Measurements from ENCODE around the gene GDPGP1. TPM values are rescaled to one million over a fixed set of nuclear protein-coding genes. Genes with fewer than 3 reads are reported as not detected.
A peak's percentile ranks its signal among the peaks of the same experiment; 100 is the strongest.

GDPGP1 gene
- total RNA-seq, 1 donor from 2014 or later: 13.8 TPM

DNA sequence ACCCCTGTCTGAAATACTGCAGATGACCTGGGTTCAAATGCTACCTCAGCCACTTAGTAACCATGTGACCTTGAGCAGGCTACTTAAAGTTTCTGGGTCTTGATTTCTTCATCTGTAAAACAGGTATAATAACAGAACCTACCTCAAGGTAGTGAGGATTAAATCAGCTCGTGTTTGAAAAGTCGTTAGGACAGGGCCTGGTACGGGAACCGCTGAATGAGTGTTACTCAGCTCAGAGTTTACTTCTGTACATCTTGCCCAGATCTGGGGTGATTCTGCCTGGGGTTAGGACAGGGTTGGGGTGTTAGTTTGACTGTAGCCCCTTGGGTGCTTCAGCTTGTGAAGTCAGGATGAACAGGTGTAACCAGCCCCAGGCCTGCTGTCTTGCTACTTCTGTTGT, 31.1 kb upstream of the GDPGP1 start:
- DNase-seq: no peak
- intact Hi-C loops (cut with micrococcal nuclease): no loop called here
- no peak for ATAC-seq

DNA sequence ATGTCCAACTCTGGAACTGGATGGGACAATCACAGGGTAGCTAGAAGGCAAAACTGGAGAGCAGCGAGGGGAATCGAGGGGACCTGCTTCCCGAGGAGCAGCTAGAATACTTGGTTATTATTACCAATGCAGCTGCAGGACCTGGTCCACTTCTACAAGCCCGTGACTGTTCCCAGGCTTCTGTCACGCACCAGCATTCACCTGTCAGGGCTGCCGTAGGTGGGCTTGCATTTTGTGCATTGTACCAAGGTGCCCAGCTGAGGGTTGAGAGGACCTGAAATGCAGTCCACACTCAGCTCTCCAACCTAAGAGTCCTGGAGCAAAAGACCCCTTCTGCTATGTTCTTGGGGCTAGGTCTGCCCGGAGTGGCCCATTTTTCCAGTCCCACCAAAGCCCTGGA, 30.5 kb upstream of the GDPGP1 start:
- ATAC-seq: no peak
- intact Hi-C loops (cut with micrococcal nuclease): no loop called here
- DNase-seq: no peak

DNA sequence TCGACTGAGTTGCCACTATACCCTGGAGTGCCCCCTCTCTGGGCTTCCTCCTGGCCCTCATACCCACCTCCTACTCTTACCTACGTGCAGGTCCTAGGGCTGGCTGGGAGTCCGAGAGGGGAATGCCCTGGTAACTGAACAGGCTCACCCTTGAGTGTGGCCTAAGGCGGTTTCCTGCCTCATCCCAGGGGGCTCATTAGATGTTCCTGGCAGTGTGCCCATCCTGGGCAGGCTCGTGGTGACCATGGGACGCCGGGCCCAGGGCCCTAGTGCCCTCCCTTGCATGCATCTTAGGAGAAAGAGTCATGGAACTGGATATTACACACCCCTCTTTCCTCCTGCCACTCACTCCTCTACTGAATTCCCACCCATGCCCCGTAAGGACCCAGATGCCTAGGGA, 30.1 kb upstream of the GDPGP1 start:
- no peak for DNase-seq
- intact Hi-C loops (cut with micrococcal nuclease): no loop called here

DNA sequence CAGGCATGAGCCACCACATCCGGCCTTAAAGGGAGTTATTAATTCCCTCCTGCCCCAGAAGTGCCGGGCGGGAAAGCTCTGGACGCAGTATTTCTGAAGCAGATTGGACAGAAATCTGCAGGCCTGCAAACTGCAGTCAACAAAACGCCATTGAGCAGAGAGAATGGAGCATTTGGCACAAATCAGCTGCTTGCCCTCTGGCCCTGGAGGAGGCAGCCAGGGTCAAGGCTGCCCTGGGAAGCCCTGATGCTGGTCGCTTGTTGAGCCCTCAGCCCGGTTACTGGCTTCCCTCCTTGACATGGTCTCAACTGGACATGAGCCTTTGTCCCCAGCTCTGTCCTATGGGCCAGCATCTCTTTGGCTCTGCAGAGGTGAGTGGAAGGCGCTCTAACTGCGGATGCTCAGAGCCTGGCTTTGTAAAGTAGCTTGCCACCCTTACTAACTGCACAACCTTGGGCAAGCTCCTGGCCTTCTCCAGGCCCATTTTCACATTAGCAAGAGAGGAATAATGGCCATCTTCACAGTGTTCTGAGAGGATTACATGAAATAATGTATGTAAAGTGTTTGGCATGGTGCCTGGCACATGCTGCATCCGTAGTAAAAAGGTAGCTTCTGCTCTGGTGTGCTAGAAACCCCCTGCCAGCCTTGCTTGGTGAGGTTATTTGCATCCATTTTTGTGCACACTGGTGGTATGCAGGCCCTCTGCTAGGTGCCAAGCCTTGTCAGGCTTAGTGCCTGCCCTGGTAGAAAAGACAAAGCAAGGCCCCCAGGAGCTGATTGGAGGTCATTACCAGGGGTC, 28.8 kb upstream of the GDPGP1 start:
- intact Hi-C loops (cut with micrococcal nuclease): loop anchor here (5.0 kb wide), 1 partner anchor 53 kb away; no protein-coding TSS in a partner anchor
- ATAC-seq (no peak), DNase-seq (no peak)

More for the DNA sequence above, 30.1 kb upstream of the GDPGP1 start:
- ATAC-seq: no peak

DNA sequence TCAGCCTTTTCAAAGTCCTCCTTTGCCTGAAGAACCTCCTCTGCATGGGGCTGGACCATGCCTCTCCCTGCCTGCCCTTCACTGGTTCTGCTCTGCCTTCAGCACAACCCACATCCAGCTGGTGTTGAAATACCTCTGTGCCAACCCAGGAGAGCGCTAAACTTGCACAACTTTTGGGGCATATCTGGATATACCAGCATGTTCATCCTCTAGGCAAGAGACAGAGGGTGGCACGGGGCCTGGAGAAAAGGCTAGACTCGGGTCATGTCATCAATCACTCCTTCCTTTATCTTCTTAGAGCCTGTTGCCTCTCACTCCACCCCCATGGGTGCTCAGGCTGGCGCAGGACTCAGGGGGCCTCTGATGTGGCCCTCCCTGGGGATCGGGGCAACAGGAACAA, 28.1 kb upstream of the GDPGP1 start:
- ATAC-seq (peak; percentile 27), DNase-seq (no peak)
- intact Hi-C loops (cut with micrococcal nuclease): loop anchor here (5.0 kb wide), 1 partner anchor 54 kb away; no protein-coding TSS in a partner anchor

DNA sequence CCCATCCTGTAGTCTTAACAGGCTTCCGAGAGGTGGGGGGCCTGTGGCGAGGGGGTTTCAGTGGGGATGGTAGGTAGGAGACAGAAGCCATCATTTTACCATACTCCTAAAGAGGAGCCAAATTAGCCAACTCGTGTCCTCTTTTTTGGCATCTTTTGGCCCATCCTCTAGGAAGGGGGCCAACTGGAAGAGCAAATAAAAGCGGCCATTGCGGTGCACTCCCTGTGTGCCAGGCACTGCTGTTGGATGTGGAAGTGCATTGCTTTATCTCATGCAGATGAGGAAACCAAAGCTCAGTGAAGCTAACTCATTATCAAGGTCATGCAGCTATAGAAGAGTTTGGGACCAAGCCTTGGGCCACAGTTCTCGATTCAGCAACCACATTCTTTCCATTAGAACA, 26.8 kb upstream of the GDPGP1 start:
- ATAC-seq: no peak
- intact Hi-C loops (cut with micrococcal nuclease): loop anchor here (5.0 kb wide), 1 partner anchor 55 kb away; no protein-coding TSS in a partner anchor
- DNase-seq: no peak

DNA sequence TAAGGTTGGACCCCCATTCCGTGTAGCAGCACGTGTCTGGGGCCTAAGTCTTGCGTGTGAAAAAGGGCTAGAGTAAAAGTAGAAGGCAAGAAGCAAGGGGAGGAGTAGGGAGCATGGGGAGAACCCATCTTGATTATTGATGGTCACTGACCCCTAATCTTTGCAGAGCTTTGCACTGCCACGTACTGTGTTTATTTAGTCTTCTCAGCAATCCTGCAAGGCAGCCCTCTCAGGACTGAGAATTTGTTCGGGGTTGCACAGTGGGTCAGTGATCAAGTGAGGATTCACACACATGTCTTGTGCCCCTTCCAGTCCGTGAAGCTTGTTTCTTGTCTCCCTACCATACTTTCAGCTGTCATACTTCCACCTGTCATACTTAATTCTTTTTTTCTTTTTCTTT, 25.7 kb upstream of the GDPGP1 start:
- DNase-seq: no peak
- no peak for ATAC-seq
- intact Hi-C loops (cut with micrococcal nuclease): loop anchor here (5.0 kb wide), 1 partner anchor 56 kb away; no protein-coding TSS in a partner anchor

DNA sequence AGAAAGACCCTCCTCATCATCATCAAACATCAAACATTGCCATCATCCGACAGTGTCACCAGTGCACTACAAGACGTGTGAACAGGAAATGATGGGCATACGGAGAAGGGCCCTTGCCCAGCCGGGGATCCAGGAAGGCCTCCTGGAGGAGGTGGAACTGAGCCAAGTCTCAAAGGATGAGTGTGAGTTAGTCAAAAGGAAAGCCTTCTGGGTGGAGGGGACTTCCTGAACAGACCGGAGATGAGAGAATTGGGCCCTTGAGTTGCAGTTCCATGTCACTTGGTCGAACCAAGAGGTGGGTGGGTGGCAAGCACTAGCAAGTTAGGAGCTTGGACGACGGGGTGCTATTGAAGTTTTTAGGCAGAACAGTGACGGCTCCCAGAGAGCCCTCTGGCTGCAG, 24.4 kb upstream of the GDPGP1 start:
- intact Hi-C loops (cut with micrococcal nuclease): loop anchor here (5.0 kb wide), 1 partner anchor 57 kb away; no protein-coding TSS in a partner anchor

DNA sequence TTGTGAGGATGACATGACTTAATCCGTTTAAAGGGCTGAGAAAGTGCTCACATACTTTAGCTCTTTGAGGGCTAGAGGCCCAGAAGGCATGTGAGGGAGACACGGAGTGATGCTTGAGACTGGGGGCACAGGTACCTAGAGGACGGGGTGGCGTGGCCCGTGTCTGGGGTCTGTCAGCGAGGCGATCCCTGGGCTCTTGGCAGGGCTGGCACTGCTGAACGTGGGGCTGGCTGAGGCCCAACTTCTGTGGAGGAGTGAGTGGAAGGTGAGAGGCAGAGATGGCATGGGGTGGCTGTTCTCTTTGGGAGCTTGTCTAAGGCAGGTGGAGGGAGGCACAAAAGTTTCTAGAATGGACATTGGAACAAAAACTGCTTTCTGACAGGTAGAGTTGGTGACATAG, 23.4 kb upstream of the GDPGP1 start:
- intact Hi-C loops (cut with micrococcal nuclease): no loop called here
- peak; percentile 56 for ATAC-seq
- DNase-seq: peak; percentile 77

More for the DNA sequence above, 24.4 kb upstream of the GDPGP1 start:
- no peak for ATAC-seq
- peak; percentile 3 for DNase-seq

DNA sequence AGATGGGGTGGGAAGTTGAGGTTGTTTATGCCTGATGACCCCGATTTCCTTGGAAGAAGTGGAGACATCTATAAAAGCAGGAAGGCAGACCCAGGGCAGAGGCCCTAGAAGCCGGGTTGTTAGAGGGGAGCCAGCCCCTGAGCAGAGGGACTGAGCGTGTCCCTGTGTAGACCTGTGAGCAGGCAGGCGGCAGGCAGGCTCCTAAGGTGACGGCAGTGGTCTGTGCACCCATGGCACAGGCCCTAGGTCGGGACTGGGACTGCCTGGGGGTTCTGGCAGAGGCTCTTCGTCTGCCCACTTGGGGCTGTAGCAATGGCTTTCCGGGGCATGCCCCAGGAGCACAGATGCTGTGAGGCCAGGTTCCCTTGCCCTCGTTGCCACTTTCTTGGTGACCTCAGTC, 23.0 kb upstream of the GDPGP1 start:
- no peak for ATAC-seq
- intact Hi-C loops (cut with micrococcal nuclease): no loop called here
- DNase-seq: peak; percentile 22

DNA sequence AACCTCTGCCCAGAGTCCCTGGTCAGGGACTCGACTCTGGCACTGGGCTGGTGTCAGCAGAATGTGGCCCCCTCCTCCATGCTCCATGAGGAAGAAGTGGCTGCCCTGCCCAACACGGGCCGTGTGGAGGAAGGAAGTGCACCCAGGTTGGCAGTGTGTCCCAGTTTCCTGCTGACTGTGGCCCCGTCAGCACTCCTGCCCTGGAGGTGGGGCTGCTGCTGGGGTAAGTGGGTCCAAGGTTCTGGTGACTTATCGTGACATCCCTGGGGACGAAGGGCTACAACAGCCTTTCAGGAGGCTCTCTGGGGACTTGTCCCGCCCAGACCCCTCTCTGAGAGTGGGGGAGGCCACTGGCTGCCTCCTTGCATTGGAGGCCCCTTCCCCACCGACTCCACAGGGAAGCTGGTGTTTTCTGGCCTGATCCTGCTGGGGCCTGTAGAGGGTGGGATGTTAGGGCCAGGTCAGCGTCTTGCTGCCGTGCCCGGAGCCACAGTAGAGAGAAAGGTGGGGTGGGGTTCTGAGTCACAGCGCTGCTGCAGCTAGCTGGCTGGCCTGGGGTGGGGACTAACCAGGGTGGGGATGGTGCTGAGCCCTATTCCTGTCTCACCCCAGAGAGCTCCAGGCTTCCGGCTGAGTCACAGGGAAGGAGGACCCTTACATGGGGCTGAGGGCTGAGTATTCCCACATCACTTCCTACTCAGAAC, 22.4 kb upstream of the GDPGP1 start:
- intact Hi-C loops (cut with micrococcal nuclease): no loop called here
- ATAC-seq (peak; percentile 37), DNase-seq (peak; percentile 44)

DNA sequence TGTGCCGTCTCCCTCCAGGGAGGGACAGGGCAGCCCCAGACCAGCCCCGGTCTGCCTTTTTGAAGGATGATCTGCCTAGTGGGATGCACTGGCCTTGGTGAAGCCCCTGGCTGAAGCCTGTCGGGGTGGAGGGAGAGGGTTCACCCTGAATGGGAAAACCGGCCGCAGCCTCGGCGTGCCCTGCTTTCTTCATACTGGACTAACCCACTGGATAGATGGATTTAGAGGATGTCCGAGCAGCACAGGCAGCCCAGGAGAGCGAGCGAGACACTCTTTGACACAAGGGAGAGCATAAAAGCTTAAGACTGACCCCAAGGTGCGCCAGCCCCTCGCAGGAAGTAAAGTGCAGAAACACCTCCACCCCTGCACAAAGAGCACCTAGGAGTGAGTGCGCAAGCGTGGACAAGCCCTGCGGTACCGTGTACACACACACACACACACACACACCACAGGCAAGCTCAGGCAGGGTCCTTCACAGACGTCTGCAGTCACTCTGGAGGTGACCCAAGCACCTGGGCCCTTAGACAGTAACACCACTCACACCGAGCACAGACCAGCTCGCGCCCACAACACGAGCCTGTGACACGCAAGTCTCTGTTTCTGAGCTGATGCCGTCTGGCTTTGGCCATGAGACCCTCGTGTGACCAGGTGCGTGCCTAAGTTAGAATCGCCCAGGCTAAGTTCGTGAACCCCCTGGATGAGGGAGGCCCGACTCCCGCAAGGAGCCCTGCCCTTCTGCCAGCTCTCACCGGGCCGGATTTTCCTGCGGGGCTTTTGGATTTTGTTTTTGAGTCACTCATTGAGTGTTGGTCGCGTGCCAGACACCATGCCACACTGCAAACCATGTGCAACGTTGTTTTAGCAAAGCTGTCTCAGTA, 21.5 kb upstream of the GDPGP1 start:
- ATAC-seq: no peak
- intact Hi-C loops (cut with micrococcal nuclease): no loop called here

DNA sequence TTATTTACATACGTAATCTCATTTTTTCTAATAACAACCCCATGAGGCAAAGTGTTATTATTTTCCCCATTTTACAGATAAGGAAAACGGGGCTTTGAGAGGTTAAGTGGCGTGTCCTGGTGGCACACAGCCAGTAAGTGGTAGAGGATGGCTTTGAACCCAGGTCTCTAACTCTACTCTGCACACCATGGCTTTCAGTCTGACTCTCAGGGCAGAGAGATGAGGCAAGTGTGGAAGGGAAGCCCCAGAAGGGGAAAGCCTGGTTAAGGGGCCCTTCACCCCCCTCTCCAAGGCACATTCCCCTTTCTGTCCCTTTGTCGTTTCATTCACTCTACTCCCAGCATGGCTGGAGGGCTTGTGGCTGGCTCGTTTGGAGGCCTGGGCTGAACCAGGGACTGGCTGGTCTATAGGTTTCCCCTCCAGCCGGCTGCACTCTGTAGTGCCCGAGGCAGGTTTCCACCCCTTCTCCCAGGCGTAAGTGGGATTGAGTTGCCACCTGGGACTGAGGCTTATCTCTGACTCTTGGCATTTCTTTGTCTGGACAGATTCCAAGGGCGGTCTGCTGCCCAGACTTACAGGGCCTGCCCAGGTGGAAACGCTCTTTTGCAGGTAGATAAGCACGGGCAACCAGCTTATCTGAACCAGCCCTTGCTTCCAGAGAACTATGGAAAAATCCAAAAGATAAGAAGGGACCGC, 20.7 kb upstream of the GDPGP1 start:
- no peak for DNase-seq
- intact Hi-C loops (cut with micrococcal nuclease): no loop called here

More for the DNA sequence above, 21.5 kb upstream of the GDPGP1 start:
- no peak for DNase-seq

DNA sequence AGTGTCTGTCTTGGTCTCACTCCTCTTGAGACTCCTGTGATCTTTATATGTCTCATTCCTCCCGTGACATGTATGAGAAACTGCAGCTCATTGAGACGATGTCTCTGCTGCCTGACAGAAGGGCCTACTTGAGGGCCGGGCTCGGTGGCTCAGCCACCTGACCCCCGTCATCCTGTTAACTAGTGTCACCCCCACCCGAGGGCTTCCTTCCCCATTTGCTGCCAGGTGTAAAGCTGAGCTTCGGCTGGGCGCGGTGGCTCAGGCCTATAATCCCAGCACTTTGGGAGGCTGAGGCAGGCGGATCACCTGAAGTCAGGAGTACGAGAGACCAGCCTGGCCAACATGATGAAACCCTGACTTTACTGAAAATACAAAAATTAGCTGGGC, 20.2 kb upstream of the GDPGP1 start:
- DNase-seq (peak; percentile 20), ATAC-seq (no peak)
- intact Hi-C loops (cut with micrococcal nuclease): no loop called here

More for the DNA sequence above, 20.7 kb upstream of the GDPGP1 start:
- ATAC-seq: peak; percentile 53

DNA sequence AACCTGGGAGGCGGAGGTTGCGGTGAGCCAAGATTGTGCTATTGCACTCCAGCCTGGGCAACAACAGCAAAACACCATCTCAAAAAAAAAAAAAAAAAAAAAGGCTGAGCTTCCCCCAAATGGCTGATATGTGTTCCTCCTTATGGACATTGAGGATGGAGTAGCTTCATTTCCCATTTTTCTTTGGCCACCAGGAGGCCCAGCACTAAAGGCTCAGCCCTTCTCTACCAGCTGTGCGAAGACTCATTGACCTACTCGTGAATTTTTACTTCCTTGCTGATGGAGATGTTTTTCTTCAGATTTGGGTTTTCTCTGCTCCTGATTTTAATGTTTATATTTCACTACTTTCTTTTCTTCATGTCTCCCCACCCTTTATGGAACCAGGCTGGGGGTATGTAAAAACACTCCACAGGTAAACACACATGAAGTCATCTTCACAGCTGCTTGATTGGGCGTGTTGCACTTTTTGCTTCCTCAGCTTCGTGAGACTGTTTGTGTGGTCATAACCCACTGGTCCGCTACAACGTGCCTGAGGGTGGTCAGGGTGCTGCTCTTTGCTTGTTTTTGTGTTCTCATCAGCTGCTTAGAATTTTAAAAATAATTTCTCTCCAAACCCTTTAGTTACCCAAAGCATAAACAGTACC, 19.3 kb upstream of the GDPGP1 start:
- ATAC-seq (no peak), DNase-seq (no peak)
- intact Hi-C loops (cut with micrococcal nuclease): no loop called here

DNA sequence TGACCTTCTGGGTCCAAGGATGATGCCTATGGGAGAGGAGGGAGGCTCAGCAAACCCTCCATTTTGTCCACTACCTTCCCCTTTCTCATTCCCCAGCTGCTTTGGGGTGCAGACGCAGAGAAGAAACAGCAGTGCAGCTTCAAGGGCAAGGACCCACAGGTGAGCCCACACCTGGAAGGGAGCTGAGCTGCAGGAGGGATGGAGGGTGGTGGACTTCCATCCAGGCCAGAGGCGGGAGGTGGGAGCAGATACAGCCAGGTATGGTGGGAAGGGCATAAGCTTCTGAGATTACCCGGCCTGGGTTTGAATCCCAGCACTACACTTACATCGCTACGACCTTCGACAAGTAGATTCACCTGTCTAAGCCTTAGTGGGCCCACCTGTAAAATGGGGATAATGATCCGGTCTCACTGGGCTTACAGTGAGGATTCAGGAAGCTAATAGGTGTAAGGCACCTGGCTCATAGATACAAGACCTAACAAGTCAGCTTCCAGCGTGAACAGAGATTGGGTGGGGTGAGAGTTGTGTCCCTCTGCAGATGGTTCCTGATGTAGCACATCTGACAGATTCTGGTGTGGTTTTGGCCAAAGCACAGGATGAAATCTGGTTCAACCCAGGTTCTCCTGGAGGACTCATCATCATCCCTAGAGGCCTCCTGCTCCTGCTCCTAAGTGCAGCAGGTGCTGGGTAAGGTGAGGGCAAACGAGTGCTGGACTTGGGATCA, 16.2 kb upstream of the GDPGP1 start:
- DNase-seq (no peak), ATAC-seq (no peak)
- intact Hi-C loops (cut with micrococcal nuclease): no loop called here

DNA sequence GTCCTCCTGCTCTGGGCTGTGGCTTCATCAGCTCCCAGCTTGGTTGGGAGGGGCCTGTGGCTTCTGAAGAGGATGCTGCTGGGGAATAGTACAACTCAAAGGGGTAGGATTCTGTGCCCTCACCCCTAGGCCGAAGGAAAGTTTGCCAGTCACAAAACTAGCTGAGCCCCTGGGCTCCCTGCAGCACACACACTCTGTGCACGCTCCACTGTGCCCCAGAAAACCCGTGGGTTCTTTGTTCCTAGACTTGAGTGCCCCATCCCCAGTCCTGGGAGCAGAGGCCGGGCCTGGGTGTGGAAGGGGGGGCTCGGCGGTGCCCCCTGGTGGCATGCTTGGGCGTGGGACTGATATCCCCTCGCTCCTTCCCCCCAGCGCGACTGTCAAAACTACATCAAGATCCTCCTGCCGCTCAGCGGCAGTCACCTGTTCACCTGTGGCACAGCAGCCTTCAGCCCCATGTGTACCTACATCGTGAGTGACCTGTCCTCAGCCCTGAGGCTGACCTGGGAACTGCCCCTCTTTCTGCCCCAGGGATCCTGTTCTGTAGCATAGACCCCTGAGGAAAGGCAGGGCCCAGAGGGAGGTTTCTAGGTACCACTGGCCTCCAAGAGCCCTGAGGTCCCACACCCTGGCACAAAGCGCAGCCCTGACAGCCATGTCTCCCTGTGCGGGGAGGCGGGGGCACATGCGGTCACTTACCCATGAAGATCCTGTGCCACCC, 14.4 kb upstream of the GDPGP1 start:
- intact Hi-C loops (cut with micrococcal nuclease): no loop called here
- ATAC-seq (peak; percentile 61), DNase-seq (peak; percentile 74)
